Tracheal epithelial cell (primary cell): Measurements from ENCODE around the gene IGSF22. TPM values are rescaled to one million over a fixed set of nuclear protein-coding genes. Genes with fewer than 3 reads are reported as not detected.

Source experiments
- total RNA-seq: library from RNA; depleted of rRNA; stranded (reverse); fragments of >200 nt; gene quantifications from 2 replicates; pipeline ENCODE4 v1.2.1, GENCODE V29; 2014

The IGSF22 gene
- total RNA-seq = 0.24 and 0.43 TPM in 2 replicates

DNA sequence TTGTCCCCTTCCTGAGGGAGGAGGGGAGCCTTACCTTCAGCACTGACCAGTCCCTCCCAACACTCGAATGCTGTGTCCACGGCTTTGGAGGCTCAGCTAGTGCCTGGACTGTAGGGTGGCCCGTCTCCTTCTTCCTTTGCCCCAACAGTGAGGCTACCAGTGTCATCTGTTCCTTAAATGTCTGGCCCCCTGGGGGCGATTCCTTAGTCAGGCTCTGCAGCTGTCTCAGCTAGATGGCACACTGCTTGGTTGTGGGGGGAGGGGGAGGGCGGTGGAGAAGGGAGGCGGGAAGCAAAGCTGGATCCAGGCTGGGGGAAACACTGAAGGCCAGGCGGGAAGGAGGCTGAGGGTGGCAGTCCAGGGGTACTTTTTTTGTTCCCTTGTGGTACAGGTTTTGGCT is at the start of gene IGSF22:
TSS of gene IGSF22 (minus strand) at position 149 of the 400 bp plus-strand sequence. CDS start 1,952 bp downstream, outside the sequence.

GRCh38 chr11:18698341-18699268 is 27.4 kb downstream of the IGSF22 start, which contains the start of gene TMEM86A:
TMEM86A (plus strand) TSS chr11:18698779; CDS start chr11:18698887, 108 bp downstream.

Other genes with a start within 250 kb of the IGSF22 start
- 54.5 and 59.7 TPM in 2 replicates for gene TSG101, start 199.2 kb downstream of the IGSF22 start, total RNA-seq
- gene UEVLD, start 137.5 kb downstream of the IGSF22 start, total RNA-seq = 21.7 and 32.0 TPM in 2 replicates
- gene MISFA, start 126.4 kb downstream of the IGSF22 start, total RNA-seq = 1.9 TPM in 1 of 2 replicates, not detected in the other
- gene SPTY2D1, start 91.8 kb downstream of the IGSF22 start, total RNA-seq = 11.5 and 16.9 TPM in 2 replicates
- under 0.01 and 2.7 TPM in 2 replicates for gene TMEM86A, start 27.4 kb downstream of the IGSF22 start, total RNA-seq
- gene PTPN5, start 65.6 kb upstream of the IGSF22 start, total RNA-seq = not detected in 2 replicates
- not detected in 2 replicates for gene MRGPRX1, start 213.2 kb upstream of the IGSF22 start, total RNA-seq